HL-60 (cell line): Measurements from ENCODE around the gene NUDC.
"Not testable (repeated sequence)": the region's sequence is repeated elsewhere in the genome, so short reads cannot be mapped to it uniquely, and the experiment has no call there.

ENCODE experiments used
- DNase-seq, 2 experiments: peaks; one replicate each; pipeline ENCODE4 v3.0.0-alpha.2; 2010 to 2020; ENCODE audit warnings: low read depth in 1 of 2, low spot score in 1 of 2
- H3K27ac ChIP-seq: fragments of 250-450 bp; sonication (Bioruptor Pico); replicated peaks from 2 replicates; pipeline ENCODE4 v1.5.1; 2020; ENCODE audit warnings: mild to moderate bottlenecking, moderate library complexity
- H3K27me3 ChIP-seq: fragments of 250-450 bp; sonication (Bioruptor Pico); 2 replicates; pipeline ENCODE4 v1.5.1; 2021; ENCODE audit warnings: mild to moderate bottlenecking, moderate library complexity; ENCODE audit not compliant: insufficient read depth, poor library complexity, severe bottlenecking
- H3K4me3 ChIP-seq: replicated peaks from 2 replicates; pipeline ENCODE4 v1.5.1; 2011; ENCODE audit warnings: mild to moderate bottlenecking, control low read depth, low read length; ENCODE audit not compliant: insufficient read depth
- CTCF ChIP-seq: IDR thresholded peaks from one replicate; pipeline ENCODE4 v1.5.1; 2011; ENCODE audit warnings: low read length, control low read depth, inconsistent platforms; ENCODE audit not compliant: insufficient read depth
- GABPA ChIP-seq: IDR thresholded peaks from 2 replicates; pipeline ENCODE4 v1.6.1; 2012; ENCODE audit warnings: low read depth
- POLR2AphosphoS5 ChIP-seq: IDR thresholded peaks from 2 replicates; pipeline ENCODE4 v1.6.1; 2012; ENCODE audit warnings: low read depth
- REST ChIP-seq: IDR thresholded peaks from 2 replicates; pipeline ENCODE4 v1.6.1; 2012; ENCODE audit warnings: low read depth; ENCODE audit not compliant: insufficient replicate concordance
- SPI1 ChIP-seq: IDR thresholded peaks from 2 replicates; pipeline ENCODE4 v1.6.1; 2012; ENCODE audit warnings: low read depth, mild to moderate bottlenecking, borderline replicate concordance

The NUDC gene

GRCh38 chr1:26986658-26987057 is 65.1 kb downstream of the NUDC start:
- no peak overlapping the region for H3K4me3 ChIP-seq
- no peak overlapping the region for H3K27ac ChIP-seq
- DNase-seq = no peak
- TF ChIP-seq POLR2AphosphoS5 (no peak), GABPA (no peak), REST (no peak), CTCF (no peak), SPI1 (no peak)
- peaks cover 15% of the 10 kb centered on the region for H3K27me3 ChIP-seq

- H3K27ac ChIP-seq, H3K4me3 ChIP-seq, DNase-seq: not testable (repeated sequence)
- peaks cover 32% of the 10 kb centered on the region for H3K27me3 ChIP-seq
Measured at GRCh38 chr1:26989403-26990109, 68.0 kb downstream of the NUDC start.

- H3K27ac ChIP-seq = no peak overlapping the region
- no peak overlapping the region for H3K4me3 ChIP-seq
- DNase-seq = peak in 1 of 2 experiments; percentile 61
- TF ChIP-seq CTCF = no peak
- TF ChIP-seq SPI1 = no peak
- no peak for TF ChIP-seq POLR2AphosphoS5
- no peak for TF ChIP-seq REST
- no peak for TF ChIP-seq GABPA
- peaks cover 36% of the 10 kb centered on the region for H3K27me3 ChIP-seq
Measured at GRCh38 chr1:26991310-26992116, 70.0 kb downstream of the NUDC start.

- TF ChIP-seq POLR2AphosphoS5 (no peak), GABPA (no peak), REST (no peak), CTCF (no peak), SPI1 (no peak)
- DNase-seq = peak in 1 of 2 experiments; percentile 18
- H3K27ac ChIP-seq = no peak within 1 kb of the TSS
- peaks cover 34% of the 10 kb centered on the region for H3K27me3 ChIP-seq
- H3K4me3 ChIP-seq = peak within 1 kb of the TSS; percentile 54
Measured at GRCh38 chr1:26993237-26994019, 71.9 kb downstream of the NUDC start, which contains the start of gene TRNP1. Gene TRNP1, plus strand, starts transcription at chr1:26993692. Its CDS starts 95 bp downstream, at chr1:26993787.
